HG03159 (cell line): Measurements from ENCODE around the gene TCAP.

Experiments used
- ATAC-seq: cut with Tn5 transposase; IDR thresholded peaks from one replicate; pipeline ENCODE4 v1.9.1; 2021; ENCODE audit warnings: mild to moderate bottlenecking, moderate library complexity; ENCODE audit not compliant: unreplicated experiment

Gene TCAP

GRCh38 chr17:39664581-39665561 lies at the start of gene TCAP:
Gene TCAP (plus strand): TSS chr17:39665349. CDS start chr17:39665360, 11 bp downstream.
- no peak for ATAC-seq

GRCh38 chr17:39615434-39615833 lies 49.7 kb upstream of the TCAP start:
- ATAC-seq = no peak

GRCh38 chr17:39617100-39617445 lies 48.1 kb upstream of the TCAP start:
- no peak for ATAC-seq

- ATAC-seq = no peak
Observed at GRCh38 chr17:39617446-39618245, 47.5 kb upstream of the TCAP start.

GRCh38 chr17:39618246-39618913 lies 46.8 kb upstream of the TCAP start:
- no peak for ATAC-seq

- ATAC-seq = no peak
Observed at GRCh38 chr17:39618956-39619785, 46.0 kb upstream of the TCAP start.

GRCh38 chr17:39619786-39620101 lies 45.4 kb upstream of the TCAP start:
- no peak for ATAC-seq

- no peak for ATAC-seq
Observed at GRCh38 chr17:39621523-39622379, 43.4 kb upstream of the TCAP start.

GRCh38 chr17:39622380-39623006 lies 42.7 kb upstream of the TCAP start:
- no peak for ATAC-seq

- no peak for ATAC-seq
Observed at GRCh38 chr17:39623356-39623950, 41.7 kb upstream of the TCAP start.

GRCh38 chr17:39624313-39624712 lies 40.8 kb upstream of the TCAP start:
- no peak for ATAC-seq

- ATAC-seq = no peak
Observed at GRCh38 chr17:39625198-39625785, 39.9 kb upstream of the TCAP start.

GRCh38 chr17:39626171-39627046 lies 38.7 kb upstream of the TCAP start, which contains the start of gene PPP1R1B:
Gene PPP1R1B (plus strand): TSS chr17:39626952. CDS start chr17:39627393, 441 bp downstream.
- ATAC-seq = no peak

- ATAC-seq = no peak
Observed at GRCh38 chr17:39627047-39627711, 38.0 kb upstream of the TCAP start.

GRCh38 chr17:39627712-39628516 lies 37.2 kb upstream of the TCAP start:
- ATAC-seq = no peak
